Astrocyte of the cerebellum (primary cell): Measurements from ENCODE around the gene POU2AF3.

Source experiments
- DNase-seq: peaks from one replicate; pipeline ENCODE4 v3.0.0-alpha.2; 2011; ENCODE audit warnings: low read depth
- H3K4me3 ChIP-seq: 2 replicates; pipeline ENCODE4 v1.5.1; 2011; ENCODE audit warnings: mild to moderate bottlenecking, low read depth, low read length, moderate library complexity
- CTCF ChIP-seq: IDR thresholded peaks from 2 replicates; pipeline ENCODE4 v1.5.1; 2012; ENCODE audit warnings: low read length, low read depth, moderate library complexity, mild to moderate bottlenecking; ENCODE audit errors: missing control alignments
- in situ Hi-C: cut with HindIII; loops from 2 replicates; pipeline ENCODE4 v1.10.0; 2017; ENCODE audit warnings: low sequenced_read_pairs

POU2AF3 gene

GRCh38 chr11:111299101-111300026 lies 1.0 kb downstream of the POU2AF3 start:
- peak; percentile 58 for TF ChIP-seq CTCF
- in situ Hi-C loops = loop anchor here (25.0 kb wide), 1 partner anchor 138 kb away; no protein-coding TSS in a partner anchor
- no peak for DNase-seq
- H3K4me3 ChIP-seq = peak overlapping the region; percentile 53

- TF ChIP-seq CTCF = no peak
- in situ Hi-C loops = no loop called here
- H3K4me3 ChIP-seq = no peak overlapping the region
- DNase-seq = no peak
Observed at GRCh38 chr11:111300569-111300968, 2.2 kb downstream of the POU2AF3 start.

- H3K4me3 ChIP-seq = no peak overlapping the region
- DNase-seq = no peak
- in situ Hi-C loops = no loop called here
- no peak for TF ChIP-seq CTCF
Observed at GRCh38 chr11:111301004-111301841, 2.9 kb downstream of the POU2AF3 start.

- no peak overlapping the region for H3K4me3 ChIP-seq
- no peak for TF ChIP-seq CTCF
- DNase-seq = no peak
- in situ Hi-C loops = no loop called here
Observed at GRCh38 chr11:111301842-111302118, 3.4 kb downstream of the POU2AF3 start.

GRCh38 chr11:111302298-111302697 lies 4.0 kb downstream of the POU2AF3 start:
- TF ChIP-seq CTCF = no peak
- H3K4me3 ChIP-seq = no peak overlapping the region
- DNase-seq = no peak
- in situ Hi-C loops = no loop called here

- no peak for TF ChIP-seq CTCF
- in situ Hi-C loops = no loop called here
- no peak overlapping the region for H3K4me3 ChIP-seq
- no peak for DNase-seq
Observed at GRCh38 chr11:111303461-111303860, 5.1 kb downstream of the POU2AF3 start.
